MG63 (cell line): Measurements from ENCODE around the gene FAM174C. TPM values are rescaled to one million over a fixed set of nuclear protein-coding genes. Genes with fewer than 3 reads are reported as not detected.

Experiments
- DNase-seq: peaks from one replicate; pipeline ENCODE4 v3.0.0-alpha.2; 2020
- H3K27me3 ChIP-seq: fragments of 250-450 bp; sonication (Bioruptor Pico); 2 replicates; pipeline ENCODE4 v1.5.1; 2020; ENCODE audit warnings: mild to moderate bottlenecking, moderate library complexity
- H3K36me3 ChIP-seq: fragments of 250-450 bp; sonication (Bioruptor Pico); 2 replicates; pipeline ENCODE4 v1.5.1; 2020; ENCODE audit warnings: mild to moderate bottlenecking, moderate library complexity
- H3K4me3 ChIP-seq: fragments of 250-450 bp; sonication (Bioruptor Pico); 2 replicates; pipeline ENCODE4 v1.5.1; 2020; ENCODE audit warnings: mild to moderate bottlenecking, moderate library complexity
- H3K9me3 ChIP-seq: fragments of 250-450 bp; sonication (Bioruptor Pico); 2 replicates; pipeline ENCODE4 v1.5.1; 2020; ENCODE audit warnings: mild to moderate bottlenecking, moderate library complexity
- total RNA-seq: library from RNA; depleted of rRNA; stranded (reverse); fragments of >200 nt; shearing (Covaris generic); gene quantifications from 2 replicates; pipeline ENCODE4 v1.2.3, GENCODE V29; 2014; ENCODE audit warnings: low replicate concordance

Gene FAM174C
- total RNA-seq, 1 experiment from 2014 or later, result 57.2 TPM

DNA sequence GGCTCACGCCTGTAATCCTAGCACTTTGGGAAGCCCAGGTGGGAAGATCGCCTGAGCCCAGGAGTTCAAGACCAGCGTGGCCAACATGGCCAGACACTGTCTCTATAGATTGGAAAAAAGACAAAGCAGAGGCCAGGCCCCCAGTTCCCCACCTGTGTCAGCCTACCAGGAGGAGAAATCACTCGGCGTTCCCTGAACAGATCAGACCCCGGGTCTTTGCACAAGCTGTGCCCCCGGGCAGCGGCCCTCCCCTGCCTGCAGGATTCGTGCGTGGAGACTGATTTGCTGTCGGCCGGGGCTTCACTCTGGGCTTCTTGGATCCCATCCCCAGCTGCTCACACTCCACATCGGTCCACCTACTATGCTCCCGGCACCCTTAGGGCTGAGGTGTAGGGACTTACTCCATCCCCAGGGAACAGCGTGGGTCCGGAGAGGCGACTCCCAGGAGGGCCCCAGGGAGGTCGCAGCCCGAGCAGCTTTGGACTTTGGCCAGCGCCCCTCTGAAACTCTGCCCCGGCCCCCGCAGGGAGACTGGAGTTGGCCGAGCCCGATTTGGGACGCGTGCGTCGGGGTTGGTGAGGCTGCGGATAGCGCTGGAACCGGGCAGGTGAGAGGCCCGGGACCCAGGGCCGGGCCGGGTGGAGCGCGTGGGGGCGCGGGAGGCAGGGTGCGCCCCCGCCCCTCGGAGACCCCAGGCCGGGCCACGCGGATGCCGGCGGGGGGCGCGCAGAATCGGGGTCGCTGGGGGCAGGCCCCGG, 9.8 kb downstream of the FAM174C start:
- Histone ChIP-seq H3K36me3 (no peaks in the 10 kb centered on the region; the same call in 1 of the 2 replicates), H3K27me3 (peaks cover 3% of the 10 kb centered on the region), H3K9me3 (no peaks in the 10 kb centered on the region), H3K4me3 (no peak overlapping the region)
- no peak for DNase-seq

DNA sequence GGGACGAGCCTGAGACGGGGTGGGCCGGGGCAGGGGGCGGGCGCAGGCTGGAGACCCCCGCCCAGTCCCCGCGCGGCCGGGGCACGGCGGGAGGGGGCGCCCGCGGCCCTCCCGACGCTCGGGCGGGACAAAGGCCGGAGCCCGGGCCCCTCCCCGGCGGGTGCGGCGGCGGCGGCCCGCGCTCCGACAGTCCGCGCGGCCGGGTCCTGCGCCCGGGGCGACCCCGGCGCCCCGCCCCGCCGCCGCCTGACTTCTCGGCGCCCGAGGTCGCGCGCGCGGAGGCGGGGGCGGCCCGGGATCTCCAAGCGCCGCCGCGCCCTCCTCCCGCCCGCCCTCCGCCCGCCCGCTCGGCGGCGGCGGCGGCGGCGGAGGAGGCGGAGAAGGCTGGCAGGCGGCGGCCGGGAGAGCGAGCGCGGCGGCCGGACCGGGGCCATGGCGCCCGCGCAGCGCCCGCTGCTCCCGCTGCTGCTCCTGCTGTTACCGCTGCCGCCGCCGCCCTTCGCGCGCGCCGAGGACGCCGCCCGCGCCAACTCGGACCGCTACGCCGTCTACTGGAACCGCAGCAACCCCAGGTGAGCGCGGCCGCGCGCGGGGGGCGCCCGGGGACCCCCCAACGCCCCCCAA, 10.5 kb downstream of the FAM174C start, which contains the start of gene EFNA2:
TSS of gene EFNA2 (plus strand) at position 137 of the 624 bp plus-strand sequence. CDS start at position 433, 296 bp downstream.
- Histone ChIP-seq H3K9me3 (no peaks in the 10 kb centered on the region), H3K27me3 (peaks cover 3% of the 10 kb centered on the region), H3K4me3 (no peak within 1 kb of the TSS), H3K36me3 (no peaks in the 10 kb centered on the region)
- DNase-seq, result no peak

- peaks cover 3% of the 10 kb centered on the region for H3K27me3 ChIP-seq
- H3K36me3 ChIP-seq, result no peaks in the 10 kb centered on the region
- no peaks in the 10 kb centered on the region for H3K9me3 ChIP-seq
- no peak for DNase-seq
- no peak overlapping the region for H3K4me3 ChIP-seq
These were observed 11.4 kb downstream of the FAM174C start for GRCh38 chr19:1286487-1287353.

- Histone ChIP-seq H3K4me3 (no peak overlapping the region), H3K9me3 (no peaks in the 10 kb centered on the region), H3K27me3 (peaks cover 3% of the 10 kb centered on the region), H3K36me3 (no peaks in the 10 kb centered on the region)
- DNase-seq, result no peak
These were observed 12.3 kb downstream of the FAM174C start for GRCh38 chr19:1287354-1288225.

DNA sequence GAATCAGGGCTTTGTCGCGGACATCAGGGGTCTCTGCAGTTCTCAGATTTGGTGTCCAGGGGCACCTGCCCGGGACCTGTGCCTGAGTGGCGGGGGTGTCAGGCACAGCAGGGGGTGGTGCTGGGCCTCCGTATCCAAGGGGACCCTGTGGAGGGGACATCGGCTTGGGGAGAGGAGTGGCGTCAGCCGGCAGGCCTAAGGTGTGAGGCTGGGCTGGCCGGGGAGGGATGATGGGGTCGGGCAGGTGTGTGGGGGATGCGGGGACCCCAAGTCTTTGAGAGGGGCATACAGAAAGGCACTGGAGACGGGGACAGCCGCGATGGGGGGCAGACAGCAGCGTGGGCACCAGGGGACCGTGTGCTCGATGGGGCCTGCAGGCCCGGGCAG, 12.9 kb downstream of the FAM174C start:
- Histone ChIP-seq H3K9me3 (no peaks in the 10 kb centered on the region), H3K27me3 (peaks cover 3% of the 10 kb centered on the region), H3K4me3 (no peak overlapping the region), H3K36me3 (no peaks in the 10 kb centered on the region)
- DNase-seq, result no peak

GRCh38 chr19:1288833-1289685, 13.7 kb downstream of the FAM174C start:
- H3K27me3 ChIP-seq, result peaks cover 3% of the 10 kb centered on the region
- no peaks in the 10 kb centered on the region for H3K9me3 ChIP-seq

DNA sequence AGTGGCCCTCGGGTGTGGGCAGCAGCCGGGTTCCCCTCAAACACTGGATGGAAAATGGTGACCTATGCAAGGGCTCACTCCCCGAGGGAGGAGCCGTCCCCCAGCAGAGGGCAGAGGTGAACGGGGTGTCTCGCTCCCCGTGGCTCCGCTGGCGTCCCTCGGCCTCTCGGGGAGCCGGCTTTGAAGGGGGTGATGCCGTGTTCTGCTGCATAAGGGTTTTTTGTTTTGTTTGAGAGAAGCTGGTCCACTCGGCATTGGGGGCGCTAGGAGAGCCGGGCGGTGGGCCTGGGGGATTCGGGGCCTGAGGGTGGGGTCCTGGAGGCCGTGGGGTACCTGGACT, 14.3 kb downstream of the FAM174C start:
- Histone ChIP-seq H3K9me3 (no peaks in the 10 kb centered on the region), H3K27me3 (peaks cover 3% of the 10 kb centered on the region), H3K4me3 (no peak overlapping the region), H3K36me3 (no peaks in the 10 kb centered on the region)
- no peak for DNase-seq

More at GRCh38 chr19:1288833-1289685, 13.7 kb downstream of the FAM174C start:
- Histone ChIP-seq H3K36me3 (no peaks in the 10 kb centered on the region), H3K4me3 (no peak overlapping the region)
- DNase-seq, result no peak

- DNase-seq, result no peak
- no peaks in the 10 kb centered on the region for H3K9me3 ChIP-seq
- H3K27me3 ChIP-seq, result no peaks in the 10 kb centered on the region; the same call in 1 of the 2 replicates
- no peaks in the 10 kb centered on the region for H3K36me3 ChIP-seq
- no peak overlapping the region for H3K4me3 ChIP-seq
These were observed 14.9 kb downstream of the FAM174C start for GRCh38 chr19:1290196-1290702.

GRCh38 chr19:1290703-1291651, 15.6 kb downstream of the FAM174C start:
- Histone ChIP-seq H3K9me3 (no peaks in the 10 kb centered on the region), H3K4me3 (no peak overlapping the region), H3K36me3 (no peaks in the 10 kb centered on the region), H3K27me3 (no peaks in the 10 kb centered on the region; the same call in 1 of the 2 replicates)
- no peak for DNase-seq

- no peak for DNase-seq
- Histone ChIP-seq H3K36me3 (no peaks in the 10 kb centered on the region), H3K4me3 (no peak overlapping the region), H3K27me3 (no peaks in the 10 kb centered on the region; the same call in 1 of the 2 replicates), H3K9me3 (no peaks in the 10 kb centered on the region)
These were observed 16.6 kb downstream of the FAM174C start for GRCh38 chr19:1291761-1292418.

DNA sequence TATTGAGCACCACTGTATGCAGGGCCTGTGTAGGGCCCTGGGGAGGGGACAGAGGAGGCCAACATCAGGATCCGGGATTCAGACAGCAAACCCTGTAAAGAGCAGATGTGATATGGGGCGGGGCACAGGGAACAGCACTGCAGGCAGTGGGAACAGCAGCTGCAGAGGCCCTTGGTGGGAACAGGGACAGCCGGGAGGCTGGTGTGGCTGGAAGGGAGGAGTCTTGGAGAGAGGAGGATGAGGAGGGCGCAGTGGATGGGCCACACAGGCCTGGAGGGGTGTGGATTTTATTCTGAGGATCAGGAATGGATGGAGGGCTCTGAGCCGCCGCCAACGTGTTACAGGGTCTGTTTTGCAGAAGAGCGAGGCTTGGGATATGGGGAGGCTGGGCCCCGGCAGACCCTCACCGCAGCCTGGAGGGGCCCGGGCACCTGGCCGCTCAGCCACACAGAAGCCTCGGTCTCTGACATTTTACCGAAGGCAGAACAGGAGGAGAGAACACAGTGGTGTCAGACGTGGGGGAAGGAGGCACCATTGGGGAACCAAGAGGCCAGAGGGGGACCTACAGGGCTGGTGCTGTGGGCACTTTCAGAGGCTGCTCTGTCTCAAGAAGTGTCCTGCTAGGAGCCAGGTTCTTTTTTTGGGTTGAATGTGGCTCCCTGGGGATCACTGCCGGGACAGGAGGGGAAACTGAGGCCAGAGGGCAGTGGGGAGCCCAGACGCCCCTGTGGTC, 17.3 kb downstream of the FAM174C start:
- no peak for DNase-seq
- no peaks in the 10 kb centered on the region for H3K27me3 ChIP-seq
- H3K9me3 ChIP-seq, result no peaks in the 10 kb centered on the region
- H3K4me3 ChIP-seq, result no peak overlapping the region
- H3K36me3 ChIP-seq, result no peaks in the 10 kb centered on the region

GRCh38 chr19:1293782-1294604, 18.7 kb downstream of the FAM174C start:
- Histone ChIP-seq H3K4me3 (no peak overlapping the region), H3K27me3 (no peaks in the 10 kb centered on the region), H3K36me3 (no peaks in the 10 kb centered on the region), H3K9me3 (no peaks in the 10 kb centered on the region)
- no peak for DNase-seq

- Histone ChIP-seq H3K4me3 (no peak overlapping the region), H3K36me3 (no peaks in the 10 kb centered on the region), H3K9me3 (no peaks in the 10 kb centered on the region), H3K27me3 (no peaks in the 10 kb centered on the region)
- no peak for DNase-seq
These were observed 19.4 kb downstream of the FAM174C start for GRCh38 chr19:1294688-1295087.
